ENCODE data around the gene SIK1.
"Not testable (repeated sequence)": the region's sequence is repeated elsewhere in the genome, so short reads cannot be mapped to it uniquely, and the experiment has no call there.

GRCh38 chr21:43471597-43472242 is 44.8 kb upstream of the SIK1 start:
- TF ChIP-seq CTCF, EZH2phosphoT487, EZH2 (IDR thresholded peaks at IDR 0.05): not testable (repeated sequence)

Measured in neural progenitor cell (in vitro differentiated cells).